Measurements from ENCODE around the gene JARID2. TPM values are rescaled to one million over a fixed set of nuclear protein-coding genes. Genes with fewer than 3 reads are reported as not detected.

JARID2 gene
- total and polyA plus RNA-seq, 4 donors = 3.8 to 14.8 (median 12.0) TPM

GRCh38 chr6:15411766-15412165, 165.9 kb downstream of the JARID2 start:
- H3K36me3 ChIP-seq (ENCODE audit: control insufficient read depth in 4 of 4, insufficient read depth in 4 of 4, low read length in 4 of 4) = peaks cover 0 to 2% (median 0%) of the 10 kb centered on the region in 4 donors
- no peak overlapping the region for H3K4me3 ChIP-seq
- no peak overlapping the region for H3K9ac ChIP-seq (ENCODE audit: insufficient read depth in 1 of 2, low read length in 2 of 2)
- H3K27ac ChIP-seq (ENCODE audit: low read depth in 1 of 2, low read length in 1 of 2) = no peak overlapping the region
- ATAC-seq (ENCODE audit: insufficient read depth, low FRiP score) (no peak), DNase-seq (no peak)
- H3K27me3 ChIP-seq (ENCODE audit: control insufficient read depth in 3 of 3, insufficient read depth in 3 of 3, low read length in 2 of 3) = no peaks in the 10 kb centered on the region
- TF ChIP-seq CTCF (IDR thresholded peaks at IDR 0.05; ENCODE audit: control extremely low read depth, extremely low read depth) = no peak
- WGBS, 2 donors = 49 to 66% methylated on average over 2 of the region's 2 CpGs
- H3K4me1 ChIP-seq (ENCODE audit: control insufficient read depth in 5 of 5, insufficient read depth in 5 of 5, low read length in 5 of 5) = peaks cover 1 to 36% (median 15%) of the 10 kb centered on the region in 5 donors
- no peaks in the 10 kb centered on the region for H3K9me3 ChIP-seq (ENCODE audit: control insufficient read depth in 4 of 4, insufficient read depth in 3 of 4, low read length in 3 of 4)

DNA sequence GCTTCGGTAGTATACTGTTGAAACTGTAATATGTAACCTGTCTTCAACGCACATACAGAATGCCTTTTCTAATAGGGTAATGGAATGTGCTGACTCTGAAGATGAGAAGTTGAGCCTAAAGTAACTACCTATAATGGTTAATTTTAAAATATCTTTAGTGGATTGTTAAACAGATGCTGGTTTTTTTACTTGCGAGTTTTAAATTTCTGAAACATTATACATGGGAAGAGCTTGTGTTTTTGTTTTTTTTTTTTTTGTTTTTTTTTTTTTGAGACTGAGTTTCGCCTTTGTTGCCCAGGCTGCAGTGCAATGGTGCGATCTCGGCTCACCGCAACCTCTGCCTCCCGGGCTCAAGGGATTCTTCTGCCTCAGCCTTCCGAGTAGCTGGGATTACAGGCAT, 166.9 kb downstream of the JARID2 start:
- Histone ChIP-seq H3K27ac (ENCODE audit: low read depth in 1 of 2, low read length in 1 of 2) (no peak overlapping the region), H3K4me3 (no peak overlapping the region), H3K27me3 (ENCODE audit: control insufficient read depth in 3 of 3, insufficient read depth in 3 of 3, low read length in 2 of 3) (no peaks in the 10 kb centered on the region), H3K9me3 (ENCODE audit: control insufficient read depth in 4 of 4, insufficient read depth in 3 of 4, low read length in 3 of 4) (no peaks in the 10 kb centered on the region), H3K9ac (ENCODE audit: insufficient read depth in 1 of 2, low read length in 2 of 2) (no peak overlapping the region), H3K4me1 (ENCODE audit: control insufficient read depth in 5 of 5, insufficient read depth in 5 of 5, low read length in 5 of 5) (peaks cover 1 to 36% (median 15%) of the 10 kb centered on the region in 5 donors), H3K36me3 (ENCODE audit: control insufficient read depth in 4 of 4, insufficient read depth in 4 of 4, low read length in 4 of 4) (peaks cover 0 to 5% (median 1%) of the 10 kb centered on the region in 4 donors)
- DNase-seq (no peak), ATAC-seq (ENCODE audit: insufficient read depth, low FRiP score) (no peak)
- WGBS, 2 donors = 97 to 98% methylated on average over 9 of the region's 9 CpGs
- no peak for TF ChIP-seq CTCF (IDR thresholded peaks at IDR 0.05; ENCODE audit: control extremely low read depth, extremely low read depth)

- ATAC-seq (ENCODE audit: insufficient read depth, low FRiP score) (no peak), DNase-seq (peak; percentile 54 to 93 (median 91))
- no peaks in the 10 kb centered on the region for H3K9me3 ChIP-seq (ENCODE audit: control insufficient read depth in 4 of 4, insufficient read depth in 3 of 4, low read length in 3 of 4)
- TF ChIP-seq CTCF (IDR thresholded peaks at IDR 0.05; ENCODE audit: control extremely low read depth, extremely low read depth) = no peak
- H3K4me1 ChIP-seq (ENCODE audit: control insufficient read depth in 5 of 5, insufficient read depth in 5 of 5, low read length in 5 of 5) = peaks cover 1 to 32% (median 15%) of the 10 kb centered on the region in 5 donors
- H3K4me3 ChIP-seq = no peak overlapping the region
- peaks cover 0 to 9% (median 1%) of the 10 kb centered on the region in 4 donors for H3K36me3 ChIP-seq (ENCODE audit: control insufficient read depth in 4 of 4, insufficient read depth in 4 of 4, low read length in 4 of 4)
- H3K27me3 ChIP-seq (ENCODE audit: control insufficient read depth in 3 of 3, insufficient read depth in 3 of 3, low read length in 2 of 3) = no peaks in the 10 kb centered on the region
- 64 to 75% methylated on average over 6 of the region's 6 CpGs for whole genome bisulfite sequencing, 2 donors
- peak overlapping the region in 1 of 2 donors; percentile 2 for H3K9ac ChIP-seq (ENCODE audit: insufficient read depth in 1 of 2, low read length in 2 of 2)
- no peak overlapping the region for H3K27ac ChIP-seq (ENCODE audit: low read depth in 1 of 2, low read length in 1 of 2)
Measured at GRCh38 chr6:15413466-15414234, 167.8 kb downstream of the JARID2 start.
